HG03196 (cell line): ENCODE data around the gene TAP1.
"Not testable (repeated sequence)": the region's sequence is repeated elsewhere in the genome, so short reads cannot be mapped to it uniquely, and the experiment has no call there.

Experiments used
- ATAC-seq: cut with Tn5 transposase; IDR thresholded peaks from one replicate; pipeline ENCODE4 v1.9.1; 2021; ENCODE audit not compliant: unreplicated experiment

Gene TAP1

GRCh38 chr6:32853541-32854375, at the start of gene TAP1, which contains the start of gene PSMB9:
TSS of gene TAP1 (minus strand) at chr6:32853704. CDS start at chr6:32853636, 68 bp downstream.
TSS of gene PSMB9 (plus strand) at chr6:32854192. CDS start at chr6:32854230, 38 bp downstream.
- ATAC-seq = peak; percentile 78

- peak; percentile 27 for ATAC-seq
These were observed 41.5 kb upstream of the TAP1 start for GRCh38 chr6:32895006-32895345.

- peak; percentile 92 for ATAC-seq
These were observed 40.8 kb upstream of the TAP1 start for GRCh38 chr6:32894085-32895005.

GRCh38 chr6:32890831-32891230, 37.3 kb upstream of the TAP1 start:
- ATAC-seq = no peak

- no peak for ATAC-seq
These were observed 36.0 kb upstream of the TAP1 start for GRCh38 chr6:32889533-32889932.

GRCh38 chr6:32888576-32888975, 35.1 kb upstream of the TAP1 start:
- no peak for ATAC-seq

GRCh38 chr6:32887616-32888015, 34.1 kb upstream of the TAP1 start:
- no peak for ATAC-seq

- ATAC-seq = no peak
These were observed 33.3 kb upstream of the TAP1 start for GRCh38 chr6:32886681-32887383.

- ATAC-seq = no peak
These were observed 32.3 kb upstream of the TAP1 start for GRCh38 chr6:32885698-32886286.

GRCh38 chr6:32883789-32884188, 30.3 kb upstream of the TAP1 start:
- ATAC-seq = no peak

- no peak for ATAC-seq
These were observed 29.4 kb upstream of the TAP1 start for GRCh38 chr6:32882879-32883250.

- ATAC-seq = not testable (repeated sequence)
These were observed 27.5 kb upstream of the TAP1 start for GRCh38 chr6:32880962-32881361.

- no peak for ATAC-seq
These were observed 26.2 kb upstream of the TAP1 start for GRCh38 chr6:32879691-32880090.

GRCh38 chr6:32876603-32877002, 23.1 kb upstream of the TAP1 start:
- no peak for ATAC-seq

- ATAC-seq = not testable (repeated sequence)
These were observed 20.4 kb upstream of the TAP1 start for GRCh38 chr6:32873947-32874346.

- ATAC-seq = no peak
These were observed 14.8 kb upstream of the TAP1 start for GRCh38 chr6:32868257-32868788.

- ATAC-seq = no peak
These were observed 14.2 kb upstream of the TAP1 start for GRCh38 chr6:32867554-32868256.

- no peak for ATAC-seq
These were observed 13.5 kb upstream of the TAP1 start for GRCh38 chr6:32867022-32867477.

- ATAC-seq = no peak
These were observed 12.4 kb upstream of the TAP1 start for GRCh38 chr6:32865724-32866443.
